GM23248 (cell line): ENCODE measurements around the gene EIF4A2.

ENCODE experiments used
- EZH2 ChIP-seq: fragments of 200-600 bp; sonication (generic); IDR thresholded peaks from 2 replicates; pipeline ENCODE4 v1.6.1; 2018; ENCODE audit warnings: antibody characterized with exemption, mild to moderate bottlenecking; ENCODE audit not compliant: insufficient read depth, poor library complexity, severe bottlenecking
- EZH2phosphoT487 ChIP-seq: fragments of 200-600 bp; sonication (generic); IDR thresholded peaks from 2 replicates; pipeline ENCODE4 v1.6.1; 2018; ENCODE audit warnings: antibody characterized with exemption, moderate library complexity, mild to moderate bottlenecking, low read depth; ENCODE audit not compliant: insufficient read depth

DNA sequence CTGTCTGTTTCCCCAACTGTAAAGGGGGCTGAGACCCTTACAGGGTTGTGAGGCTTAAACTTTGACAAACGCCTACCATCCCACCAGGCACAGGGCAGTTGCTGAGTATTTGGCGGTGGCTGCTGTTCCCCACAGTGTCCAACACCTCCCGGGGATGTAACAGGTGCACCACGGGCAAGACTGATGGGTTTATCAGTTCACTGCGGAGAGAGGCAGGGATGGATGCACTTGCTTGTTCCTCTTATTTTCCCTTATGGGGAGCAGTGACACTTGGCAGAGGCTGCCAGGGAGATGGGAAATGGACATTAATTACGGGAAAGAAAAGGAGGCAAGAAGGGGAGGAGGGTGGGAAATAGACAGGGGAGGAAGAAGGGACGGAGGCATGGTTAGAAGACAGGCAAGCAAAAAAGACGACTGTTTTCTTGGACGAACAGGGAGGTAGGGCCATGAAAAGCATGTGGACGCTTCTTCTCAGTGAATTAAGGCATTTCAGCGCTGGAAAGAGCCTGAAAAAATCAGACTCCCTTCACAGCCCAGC lies 42.6 kb downstream of the EIF4A2 start:
- TF ChIP-seq EZH2, result no peak
- TF ChIP-seq EZH2phosphoT487, result no peak
